Transverse colon (tissue), 4 donors: ENCODE data around the gene MACO1. TPM values are rescaled to one million over a fixed set of nuclear protein-coding genes. Genes with fewer than 3 reads are reported as not detected.
"Not testable (repeated sequence)": the region's sequence is repeated elsewhere in the genome, so short reads cannot be mapped to it uniquely, and the experiment has no call there.

Experiments
- DNase-seq: peaks from one replicate; pipeline ENCODE4 v3.0.0-alpha.2; 2019
- H3K27ac ChIP-seq, 4 donors: fragments of 200-600 bp; sonication (generic); 2 replicates each; pipeline ENCODE4 v1.5.1; 2016 to 2018; ENCODE audit warnings: inconsistent platforms in 4 of 4
- H3K27me3 ChIP-seq: fragments of 200-600 bp; sonication (generic); 2 replicates; pipeline ENCODE4 v1.5.1; 2017; ENCODE audit warnings: inconsistent platforms
- H3K36me3 ChIP-seq, 4 donors: fragments of 200-600 bp; sonication (generic); 2 replicates each; pipeline ENCODE4 v1.5.1; 2017 to 2019; ENCODE audit warnings: inconsistent platforms in 4 of 4
- H3K4me1 ChIP-seq, 4 donors: fragments of 200-600 bp; sonication (generic); 2 replicates each; pipeline ENCODE4 v1.5.1; 2017 to 2020; ENCODE audit warnings: inconsistent platforms in 4 of 4
- H3K4me3 ChIP-seq, 4 donors: fragments of 200-600 bp; sonication (generic); 1 replicate in 1 of 4; 2 replicates in 3 of 4; pipeline versions ENCODE4 v1.5.1 to v1.6.1; 2017 to 2019; ENCODE audit warnings: inconsistent platforms in 4 of 4
- H3K9me3 ChIP-seq, 2 donors: fragments of 200-600 bp; sonication (generic); 2 replicates each; pipeline ENCODE4 v1.5.1; 2017 to 2019; ENCODE audit warnings: inconsistent platforms in 2 of 2
- EP300 ChIP-seq: sonication (generic); formaldehyde crosslinking; IDR thresholded peaks from one replicate; pipeline ENCODE4 v1.6.1; 2017; ENCODE audit warnings: antibody characterized with exemption, low read depth
- POLR2A ChIP-seq: fragments of 450-650 bp; IDR thresholded peaks from one replicate; pipeline ENCODE4 v1.6.1; 2016; ENCODE audit warnings: antibody characterized with exemption, mild to moderate bottlenecking, moderate library complexity
- POLR2AphosphoS5 ChIP-seq, 3 donors: sonication (generic); formaldehyde crosslinking; IDR thresholded peaks; one replicate each; pipeline ENCODE4 v1.6.1; 2016; ENCODE audit warnings: antibody characterized with exemption in 3 of 3
- WGBS, 2 donors: methylation state at CpG; one replicate each; pipeline ENCODE4 v1.1.5; 2018; ENCODE audit warnings: low coverage in 1 of 2; 5-methylcytosine and 5-hydroxymethylcytosine counted together
- in situ Hi-C, 4 donors: fragments of 200-750 bp; cut with MboI; loops; one replicate each; pipeline versions ENCODE4 v1.15.0 to v1.15.1; 2017; ENCODE audit warnings: low sequenced_read_pairs in 3 of 4, low pct_ligation_motif_present in 1 of 4, low pct_unique_long_range_greater_than_20kb in 1 of 4
- intact Hi-C: fragments of 100-400 bp; cut with DNase I; formaldehyde crosslinking; loops from one replicate; pipeline ENCODE4 v1.15.1; 2023; ENCODE audit warnings: low total_unique reads
- total RNA-seq, 4 donors: library from RNA; depleted of rRNA; stranded (reverse); fragments of >200 nt; gene quantifications; one replicate each; pipeline ENCODE4 v1.1.0, GENCODE V29; 2016
- TF ChIP-seq, protein P1 (sequence below), 5 experiments: fragments of 200-600 bp in 3 of 5; fragments of 450-650 bp in 2 of 5; sonication (generic) in 3 of 5; IDR thresholded peaks; 1 replicate in 2 of 5; 2 replicates in 3 of 5; pipeline ENCODE4 v1.5.1; 2016 to 2017; ENCODE audit warnings: antibody characterized with exemption in 5 of 5, inconsistent platforms in 3 of 5, mild to moderate bottlenecking in 2 of 5, moderate library complexity in 1 of 5

The MACO1 gene
- total RNA-seq, 4 donors from 2014 or later = 11.3 to 24.9 (median 19.0) TPM

DNA sequence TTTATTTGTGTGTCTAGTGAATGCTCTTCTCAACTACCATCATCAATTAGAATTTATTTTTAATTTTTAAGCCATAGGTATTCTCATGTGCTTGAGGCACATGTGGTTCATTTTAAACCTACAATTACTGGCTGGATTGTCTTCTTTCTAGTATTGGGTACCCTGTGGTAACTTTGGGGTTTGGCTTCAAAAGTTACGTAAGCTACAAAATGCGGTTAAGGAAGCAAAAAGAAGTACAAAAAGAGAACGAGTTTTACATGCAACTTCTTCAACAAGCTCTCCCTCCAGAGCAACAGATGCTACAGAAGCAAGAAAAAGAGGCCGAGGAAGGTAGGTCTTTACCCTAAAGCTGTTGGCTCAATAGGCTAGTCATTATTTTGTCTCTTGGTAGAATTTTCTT lies 25.8 kb downstream of the MACO1 start:
- Histone ChIP-seq H3K4me1 (peaks cover 0 to 11% (median 1%) of the 10 kb centered on the region in 4 donors), H3K27me3 (no peaks in the 10 kb centered on the region), H3K36me3 (peaks cover 0 to 20% (median 0%) of the 10 kb centered on the region in 4 donors), H3K4me3 (no peak overlapping the region), H3K9me3 (no peaks in the 10 kb centered on the region), H3K27ac (no peak overlapping the region)
- TF ChIP-seq EP300 = no peak
- no peak for TF ChIP-seq POLR2AphosphoS5 (IDR thresholded peaks at IDR 0.05)
- TF ChIP-seq, protein P1, sequence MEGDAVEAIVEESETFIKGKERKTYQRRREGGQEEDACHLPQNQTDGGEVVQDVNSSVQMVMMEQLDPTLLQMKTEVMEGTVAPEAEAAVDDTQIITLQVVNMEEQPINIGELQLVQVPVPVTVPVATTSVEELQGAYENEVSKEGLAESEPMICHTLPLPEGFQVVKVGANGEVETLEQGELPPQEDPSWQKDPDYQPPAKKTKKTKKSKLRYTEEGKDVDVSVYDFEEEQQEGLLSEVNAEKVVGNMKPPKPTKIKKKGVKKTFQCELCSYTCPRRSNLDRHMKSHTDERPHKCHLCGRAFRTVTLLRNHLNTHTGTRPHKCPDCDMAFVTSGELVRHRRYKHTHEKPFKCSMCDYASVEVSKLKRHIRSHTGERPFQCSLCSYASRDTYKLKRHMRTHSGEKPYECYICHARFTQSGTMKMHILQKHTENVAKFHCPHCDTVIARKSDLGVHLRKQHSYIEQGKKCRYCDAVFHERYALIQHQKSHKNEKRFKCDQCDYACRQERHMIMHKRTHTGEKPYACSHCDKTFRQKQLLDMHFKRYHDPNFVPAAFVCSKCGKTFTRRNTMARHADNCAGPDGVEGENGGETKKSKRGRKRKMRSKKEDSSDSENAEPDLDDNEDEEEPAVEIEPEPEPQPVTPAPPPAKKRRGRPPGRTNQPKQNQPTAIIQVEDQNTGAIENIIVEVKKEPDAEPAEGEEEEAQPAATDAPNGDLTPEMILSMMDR (IDR thresholded peaks at IDR 0.05) = no peak
- no peak for TF ChIP-seq POLR2A
- in situ Hi-C loops = no loop called here
- intact Hi-C loops = no loop called here
- WGBS, 2 donors = 82 to 91% methylated on average over 4 of the region's 4 CpGs
- no peak for DNase-seq

DNA sequence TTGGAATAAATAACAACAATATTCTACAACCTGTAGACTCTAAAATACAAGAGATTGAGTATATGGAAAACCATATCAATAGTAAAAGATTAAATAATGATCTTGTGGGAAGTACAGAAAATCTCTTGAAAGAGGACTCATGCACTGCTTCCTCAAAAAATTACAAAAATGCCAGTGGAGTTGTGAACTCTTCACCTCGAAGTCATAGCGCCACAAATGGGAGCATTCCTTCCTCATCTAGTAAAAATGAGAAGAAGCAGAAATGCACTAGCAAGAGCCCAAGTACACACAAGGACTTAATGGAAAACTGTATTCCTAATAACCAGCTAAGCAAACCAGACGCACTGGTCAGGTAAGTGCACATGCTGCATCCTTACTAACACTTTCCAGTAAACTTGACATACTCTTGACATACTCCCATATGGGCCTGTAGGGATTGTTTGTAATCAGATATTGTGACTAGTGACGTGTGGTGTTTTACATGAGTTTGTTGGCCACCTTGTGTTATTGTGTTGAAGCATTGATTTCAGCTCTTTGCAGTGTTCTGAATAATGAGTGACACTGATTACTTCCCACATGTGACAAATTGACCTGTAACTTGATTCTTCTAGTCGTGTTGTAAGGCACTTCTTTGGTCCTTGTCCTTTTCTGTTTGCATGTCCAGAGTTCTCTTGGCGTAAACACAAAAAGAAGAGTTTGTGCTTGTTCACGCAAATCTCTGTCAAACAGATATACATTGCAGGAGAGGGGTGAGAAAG lies 28.0 kb downstream of the MACO1 start:
- Histone ChIP-seq H3K36me3 (peaks cover 0 to 20% (median 0%) of the 10 kb centered on the region in 4 donors), H3K27ac (no peak overlapping the region), H3K27me3 (no peaks in the 10 kb centered on the region), H3K4me1 (peaks cover 0 to 27% (median 8%) of the 10 kb centered on the region in 4 donors), H3K4me3 (no peak overlapping the region), H3K9me3 (no peaks in the 10 kb centered on the region)
- intact Hi-C loops = no loop called here
- DNase-seq = no peak
- in situ Hi-C loops = no loop called here
- TF ChIP-seq, protein P1 (IDR thresholded peaks at IDR 0.05) = no peak
- TF ChIP-seq EP300 = no peak
- TF ChIP-seq POLR2A = no peak
- TF ChIP-seq POLR2AphosphoS5 (IDR thresholded peaks at IDR 0.05) = no peak
- 63 to 77% methylated on average over 6 to 7 of the region's 7 CpGs for WGBS, 2 donors

DNA sequence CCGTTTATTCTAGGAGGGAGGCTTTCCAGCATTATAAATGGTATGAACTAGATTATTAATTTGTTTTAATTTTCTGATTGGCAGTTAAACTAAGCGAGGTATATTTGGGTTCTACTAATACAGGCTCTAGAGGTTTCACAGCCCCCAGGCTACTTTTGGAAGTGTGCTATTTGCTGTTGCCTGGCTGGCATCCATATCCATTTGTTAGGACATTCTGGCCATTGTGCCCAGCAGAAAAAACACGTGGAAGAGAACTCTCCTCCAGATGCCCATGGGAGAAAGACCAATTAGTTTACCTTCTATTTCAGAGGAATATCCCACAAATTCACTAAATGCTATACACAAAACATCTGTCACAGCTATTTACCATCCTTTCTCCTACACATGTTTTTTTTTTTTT lies 29.3 kb downstream of the MACO1 start:
- no peak for DNase-seq
- in situ Hi-C loops = no loop called here
- H3K27me3 ChIP-seq = no peaks in the 10 kb centered on the region

DNA sequence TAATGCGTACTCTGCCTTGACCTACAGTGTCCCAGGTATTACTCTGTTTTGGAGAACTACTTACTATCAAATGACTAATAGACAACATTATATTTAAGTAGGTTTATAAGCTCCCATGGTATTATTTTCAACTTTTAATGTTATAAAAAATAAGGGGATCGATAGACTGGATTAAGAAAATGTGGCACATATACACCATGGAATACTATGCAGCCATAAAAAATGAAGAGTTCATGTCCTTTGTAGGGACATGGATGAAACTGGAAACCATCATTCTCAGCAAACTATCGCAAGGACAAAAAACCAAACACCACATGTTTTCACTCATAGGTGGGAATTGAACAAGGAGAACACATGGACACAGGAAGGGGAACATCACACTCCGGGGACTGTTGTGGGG lies 30.1 kb downstream of the MACO1 start:
- H3K4me3 ChIP-seq, H3K27ac ChIP-seq, in situ Hi-C loops, H3K27me3 ChIP-seq, DNase-seq, intact Hi-C loops, H3K9me3 ChIP-seq: not testable (repeated sequence)
- 78 to 100% methylated on average over 1 to 4 of the region's 4 CpGs for WGBS, 2 donors
- Histone ChIP-seq H3K36me3 (peaks cover 0 to 15% (median 0%) of the 10 kb centered on the region in 4 donors), H3K4me1 (peaks cover 0 to 27% (median 8%) of the 10 kb centered on the region in 4 donors)

More for the DNA sequence above, 29.3 kb downstream of the MACO1 start:
- Histone ChIP-seq H3K9me3 (no peaks in the 10 kb centered on the region), H3K4me3 (no peak overlapping the region), H3K4me1 (peaks cover 0 to 27% (median 8%) of the 10 kb centered on the region in 4 donors), H3K36me3 (peaks cover 0 to 15% (median 0%) of the 10 kb centered on the region in 4 donors), H3K27ac (no peak overlapping the region)
- 60 to 72% methylated on average over 2 to 3 of the region's 3 CpGs for WGBS, 2 donors
- TF ChIP-seq POLR2AphosphoS5 (IDR thresholded peaks at IDR 0.05) (no peak), POLR2A (no peak), EP300 (no peak)
- TF ChIP-seq, protein P1 (IDR thresholded peaks at IDR 0.05) = no peak
- intact Hi-C loops = no loop called here
